Trophoblast cell (in vitro differentiated cells and primary cell): Measurements from ENCODE around the gene PAIP1.

ENCODE experiments used
- DNase-seq, 2 donors: peaks; one replicate each; pipeline ENCODE4 v3.0.0-alpha.2; 2016
- H2AFZ ChIP-seq: 2 replicates; pipeline ENCODE4 v1.6.1; 2013; ENCODE audit warnings: low read length, moderate library complexity, mild to moderate bottlenecking; ENCODE audit not compliant: insufficient read depth, poor library complexity
- H2AK5ac ChIP-seq: 2 replicates; pipeline ENCODE4 v1.6.1; 2013; ENCODE audit warnings: mild to moderate bottlenecking, low read length
- H2BK120ac ChIP-seq: 2 replicates; pipeline ENCODE4 v1.6.1; 2013; ENCODE audit warnings: low read length, mild to moderate bottlenecking, moderate library complexity; ENCODE audit not compliant: insufficient read depth, poor library complexity
- H2BK12ac ChIP-seq: 2 replicates; pipeline ENCODE4 v1.6.1; 2013; ENCODE audit warnings: mild to moderate bottlenecking, low read length, moderate library complexity
- H2BK5ac ChIP-seq: 2 replicates; pipeline ENCODE4 v1.6.1; 2013; ENCODE audit warnings: low read length, low read depth, moderate library complexity, mild to moderate bottlenecking; ENCODE audit not compliant: poor library complexity
- H3K14ac ChIP-seq: 2 replicates; pipeline ENCODE4 v1.6.1; 2013; ENCODE audit warnings: mild to moderate bottlenecking, low read length
- H3K18ac ChIP-seq: 2 replicates; pipeline ENCODE4 v1.6.1; 2013; ENCODE audit warnings: mild to moderate bottlenecking, low read length
- H3K23ac ChIP-seq: 2 replicates; pipeline ENCODE4 v1.6.1; 2013; ENCODE audit warnings: low read length
- H3K27ac ChIP-seq: 2 replicates; pipeline ENCODE4 v1.5.1; 2013; ENCODE audit warnings: low read depth, mild to moderate bottlenecking, inconsistent platforms, low read length, moderate library complexity
- H3K27me3 ChIP-seq: 2 replicates; pipeline ENCODE4 v1.6.1; 2013; ENCODE audit warnings: inconsistent platforms, mild to moderate bottlenecking, low read length, moderate library complexity; ENCODE audit not compliant: insufficient read depth
- H3K36me3 ChIP-seq, 2 experiments: 1 replicate in 1 of 2; 2 replicates in 1 of 2; pipeline ENCODE4 v1.6.1; 2013; ENCODE audit warnings: low read length in 2 of 2, mild to moderate bottlenecking in 2 of 2, moderate library complexity in 1 of 2; ENCODE audit not compliant: insufficient read depth in 2 of 2, control insufficient read depth in 1 of 2
- H3K4ac ChIP-seq: 2 replicates; pipeline ENCODE4 v1.6.1; 2013; ENCODE audit warnings: low read depth, mild to moderate bottlenecking, low read length, moderate library complexity
- H3K4me1 ChIP-seq, 2 experiments: 1 replicate in 1 of 2; 2 replicates in 1 of 2; pipeline ENCODE4 v1.6.1; 2013; ENCODE audit warnings: low read length in 2 of 2, mild to moderate bottlenecking in 2 of 2, moderate library complexity in 1 of 2; ENCODE audit not compliant: insufficient read depth in 2 of 2, control insufficient read depth in 1 of 2
- H3K4me2 ChIP-seq: 2 replicates; pipeline ENCODE4 v1.6.1; 2013; ENCODE audit warnings: inconsistent platforms, mild to moderate bottlenecking, low read length, moderate library complexity
- H3K4me3 ChIP-seq: 2 replicates; pipeline ENCODE4 v1.5.1; 2013; ENCODE audit warnings: mild to moderate bottlenecking, low read depth, low read length, inconsistent platforms
- H3K79me1 ChIP-seq: one replicate; pipeline ENCODE4 v1.6.1; 2013; ENCODE audit warnings: low read length
- H3K79me2 ChIP-seq: 2 replicates; pipeline ENCODE4 v1.6.1; 2013; ENCODE audit warnings: low read length, mild to moderate bottlenecking; ENCODE audit not compliant: control insufficient read depth, insufficient read depth, poor library complexity
- H3K9ac ChIP-seq: 2 replicates; pipeline ENCODE4 v1.6.1; 2013; ENCODE audit warnings: mild to moderate bottlenecking, low read length
- H3K9me3 ChIP-seq: 2 replicates; pipeline ENCODE4 v1.6.1; 2013; ENCODE audit warnings: low read depth, mild to moderate bottlenecking, control low read depth, inconsistent platforms, low read length; ENCODE audit not compliant: insufficient read depth
- H4K12ac ChIP-seq: 2 replicates; pipeline ENCODE4 v1.6.1; 2013; ENCODE audit warnings: low read depth, mild to moderate bottlenecking, low read length, moderate library complexity
- H4K8ac ChIP-seq: 2 replicates; pipeline ENCODE4 v1.6.1; 2013; ENCODE audit warnings: low read depth, mild to moderate bottlenecking, low read length, moderate library complexity
- H4K91ac ChIP-seq: one replicate; pipeline ENCODE4 v1.6.1; 2013; ENCODE audit warnings: low read depth, mild to moderate bottlenecking, low read length, moderate library complexity
- WGBS: extraction: QIAGEN DNeasy Blood & Tissue Kit; methylation state at CpG from one replicate; pipeline ENCODE4 v1.1.7; 2013; ENCODE audit warnings: missing lambda C conversion rate; ENCODE audit not compliant: insufficient read length, insufficient coverage; ENCODE audit errors: extremely low coverage; 5-methylcytosine and 5-hydroxymethylcytosine counted together

Gene PAIP1

DNA sequence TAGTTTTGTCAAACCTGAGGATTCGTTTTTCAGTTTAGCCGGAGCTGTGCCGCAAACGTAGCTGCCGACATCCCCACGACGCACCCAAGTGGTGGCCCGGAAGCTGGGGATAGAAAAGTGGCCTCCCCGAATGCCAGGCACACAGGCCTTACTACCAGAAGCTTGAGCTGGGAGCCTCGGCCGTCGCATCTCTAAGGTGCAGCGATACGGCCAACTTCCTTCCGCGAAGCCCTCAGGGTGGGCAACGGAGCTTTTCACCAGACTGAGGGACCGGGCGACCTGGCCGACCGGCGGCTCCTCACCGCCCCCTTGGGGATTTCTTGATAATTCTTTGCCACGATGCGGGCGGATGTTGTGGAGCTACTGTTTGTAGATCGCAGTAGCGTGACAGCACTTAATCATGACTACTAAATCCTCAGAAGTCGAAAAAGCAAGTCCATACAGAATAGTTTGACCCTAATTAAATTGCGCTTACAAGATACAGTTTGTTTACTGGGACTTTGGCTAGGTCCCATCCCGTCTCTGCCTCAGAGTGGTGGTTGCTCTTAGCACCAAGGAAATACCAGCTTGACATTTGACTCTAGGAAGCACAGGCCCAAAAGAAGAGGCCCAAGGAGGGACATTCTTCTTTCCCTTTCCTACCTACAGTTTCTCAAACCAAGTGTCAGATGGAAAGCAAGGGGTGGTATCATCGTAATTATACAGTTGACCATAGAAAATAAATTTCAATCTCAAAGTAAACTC is 72.6 kb downstream of the PAIP1 start:
- peak overlapping the region; percentile 71 for H3K4me3 ChIP-seq
- peak overlapping the region; percentile 57 for H2BK5ac ChIP-seq
- H4K8ac ChIP-seq, result peak overlapping the region; percentile 92
- peaks cover 0 to 2% of the 10 kb centered on the region in 2 experiments for H3K36me3 ChIP-seq
- H3K18ac ChIP-seq, result peak overlapping the region; percentile 39
- peak overlapping the region; percentile 70 for H4K91ac ChIP-seq
- DNase-seq, result peak; percentile 91 to 96
- H2BK120ac ChIP-seq, result peak overlapping the region; percentile 2
- H3K14ac ChIP-seq, result peak overlapping the region; percentile 67
- H2AK5ac ChIP-seq, result no peak overlapping the region
- peak overlapping the region; percentile 48 for H3K27ac ChIP-seq
- H2AFZ ChIP-seq, result peak overlapping the region; percentile 68
- H3K79me2 ChIP-seq, result peaks cover 5% of the 10 kb centered on the region
- H3K9me3 ChIP-seq, result no peaks in the 10 kb centered on the region
- H3K4ac ChIP-seq, result peak overlapping the region; percentile 19
- peak overlapping the region; percentile 29 for H3K9ac ChIP-seq
- no peak overlapping the region for H2BK12ac ChIP-seq
- peaks cover 0 to 3% of the 10 kb centered on the region in 2 experiments for H3K4me1 ChIP-seq
- no peaks in the 10 kb centered on the region for H3K27me3 ChIP-seq
- no peak overlapping the region for H3K23ac ChIP-seq
- H4K12ac ChIP-seq, result peak overlapping the region; percentile 83
- H3K4me2 ChIP-seq, result peak overlapping the region; percentile 54
- H3K79me1 ChIP-seq, result peaks cover 9% of the 10 kb centered on the region
- no CpG with 5 or more reads among the region's 32 CpGs for WGBS

DNA sequence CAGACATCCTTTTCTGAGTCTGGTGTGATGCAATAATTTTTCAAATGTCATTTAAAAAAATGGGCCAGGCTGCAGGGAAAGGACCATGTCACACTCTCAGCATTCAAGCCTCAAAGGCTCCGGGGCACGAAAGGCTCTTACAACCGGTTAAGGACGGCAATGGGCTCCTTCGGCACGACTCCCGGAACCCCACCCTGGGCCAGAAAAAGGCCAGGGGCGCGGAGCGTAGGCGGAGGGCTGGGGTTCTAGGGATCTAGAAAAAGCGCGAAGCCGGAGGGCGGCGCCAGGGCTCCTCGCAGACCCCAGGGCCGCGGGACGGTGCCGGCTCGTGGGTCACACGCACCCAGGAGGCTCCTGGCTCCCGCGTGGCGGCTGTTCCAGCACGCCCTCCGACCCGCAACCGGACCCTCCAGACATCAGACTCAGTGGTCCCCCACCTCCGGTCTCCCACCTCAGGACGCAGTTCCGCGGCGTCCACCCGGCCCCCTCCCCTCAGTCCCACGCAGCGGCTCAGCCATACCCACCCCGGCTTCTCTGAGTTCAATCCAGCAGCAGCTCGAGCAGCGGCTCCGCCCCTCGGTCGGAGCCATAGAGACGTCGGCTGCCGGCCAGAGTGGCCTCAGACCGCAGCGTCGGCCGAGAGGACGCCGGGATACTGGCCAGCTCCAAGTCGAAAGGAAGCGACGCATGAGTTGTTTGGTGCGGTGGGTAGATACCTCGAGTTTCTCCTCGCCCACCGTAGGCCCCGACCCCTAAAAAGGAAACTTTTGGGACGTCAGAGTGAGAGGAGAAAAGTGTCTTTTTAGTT is 73.4 kb downstream of the PAIP1 start, which contains the start of gene TMEM267:
TSS of gene TMEM267 (minus strand) at position 568 of the 808 bp plus-strand sequence. CDS start 29,896 bp downstream, outside the sequence.
- no CpG with 5 or more reads among the region's 62 CpGs for WGBS

DNA sequence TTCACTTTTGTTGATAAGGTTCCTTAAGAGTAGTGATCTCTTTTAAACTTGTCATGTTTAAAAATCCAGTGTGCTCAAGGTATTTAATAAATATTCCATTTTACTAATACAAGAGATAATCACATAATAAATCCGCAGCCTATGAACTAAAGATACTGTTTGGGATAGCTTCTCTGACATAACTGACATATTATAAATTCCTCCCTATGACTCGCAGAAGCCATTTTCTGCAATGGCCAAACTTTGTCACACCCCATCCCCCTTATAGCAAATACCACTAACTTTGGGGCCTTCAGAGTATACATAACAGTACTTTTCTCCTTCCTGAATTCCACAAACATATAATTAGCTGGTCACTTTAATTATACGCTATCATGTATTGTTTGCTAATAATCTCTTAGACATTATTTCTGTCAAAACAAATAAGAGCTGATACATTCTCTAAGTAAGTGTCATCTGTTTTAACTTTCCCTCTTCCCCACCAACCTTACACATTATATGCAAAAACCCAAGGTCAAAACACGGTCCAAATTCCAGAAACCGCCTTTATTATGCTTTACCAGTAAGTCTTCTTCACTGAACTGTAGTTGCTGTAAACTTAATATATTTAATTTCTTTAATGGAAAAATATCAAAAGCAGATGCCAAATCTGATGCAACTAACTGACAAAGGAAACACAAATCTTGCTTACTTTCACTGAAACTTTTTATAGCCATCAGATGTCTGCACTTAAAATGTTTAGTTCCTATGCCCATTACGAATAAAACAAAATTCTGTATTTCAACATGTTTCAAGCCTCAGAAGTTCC is 74.2 kb downstream of the PAIP1 start:
- H3K79me1 ChIP-seq, result peaks cover 9% of the 10 kb centered on the region
- H3K9ac ChIP-seq, result peak overlapping the region; percentile 63
- peak in 1 of 2 donors; percentile 22 for DNase-seq
- H2BK5ac ChIP-seq, result no peak overlapping the region
- H4K91ac ChIP-seq, result no peak overlapping the region
- H3K36me3 ChIP-seq, result peaks cover 0 to 2% of the 10 kb centered on the region in 2 experiments
- H3K4me1 ChIP-seq, result peaks cover 0 to 3% of the 10 kb centered on the region in 2 experiments
- H3K4me3 ChIP-seq, result no peak overlapping the region
- no peak overlapping the region for H3K23ac ChIP-seq
- H3K4me2 ChIP-seq, result peak overlapping the region; percentile 84
- H2BK120ac ChIP-seq, result no peak overlapping the region
- no peaks in the 10 kb centered on the region for H3K9me3 ChIP-seq
- H3K27ac ChIP-seq, result no peak overlapping the region
- H3K14ac ChIP-seq, result no peak overlapping the region
- no CpG with 5 or more reads among the region's 6 CpGs for WGBS
- no peak overlapping the region for H2BK12ac ChIP-seq
- no peak overlapping the region for H3K18ac ChIP-seq
- peaks cover 5% of the 10 kb centered on the region for H3K79me2 ChIP-seq
- H3K27me3 ChIP-seq, result no peaks in the 10 kb centered on the region
- H4K8ac ChIP-seq, result no peak overlapping the region
- no peak overlapping the region for H2AFZ ChIP-seq
- H2AK5ac ChIP-seq, result no peak overlapping the region
- H3K4ac ChIP-seq, result no peak overlapping the region
- H4K12ac ChIP-seq, result no peak overlapping the region

More for the DNA sequence above, 73.4 kb downstream of the PAIP1 start, which contains the start of gene TMEM267:
- Histone ChIP-seq H2AK5ac (no peak within 1 kb of the TSS), H3K9ac (peak within 1 kb of the TSS; percentile 63), H3K4me3 (peak within 1 kb of the TSS; percentile 83), H3K4me1 (peaks cover 0 to 3% of the 10 kb centered on the region in 2 experiments), H3K18ac (peak within 1 kb of the TSS; percentile 99), H3K27me3 (no peaks in the 10 kb centered on the region), H2BK12ac (no peak within 1 kb of the TSS), H2BK5ac (peak within 1 kb of the TSS; percentile 94), H4K12ac (peak within 1 kb of the TSS; percentile 100), H3K23ac (no peak within 1 kb of the TSS), H2AFZ (peak within 1 kb of the TSS; percentile 96), H4K91ac (peak within 1 kb of the TSS; percentile 90), H3K79me2 (peaks cover 5% of the 10 kb centered on the region), H4K8ac (peak within 1 kb of the TSS; percentile 96), H3K4ac (peak within 1 kb of the TSS; percentile 26), H3K4me2 (peak within 1 kb of the TSS; percentile 84), H3K36me3 (peaks cover 0 to 2% of the 10 kb centered on the region in 2 experiments), H2BK120ac (peak within 1 kb of the TSS; percentile 96), H3K9me3 (no peaks in the 10 kb centered on the region), H3K27ac (peak within 1 kb of the TSS; percentile 81), H3K14ac (peak within 1 kb of the TSS; percentile 93), H3K79me1 (peaks cover 9% of the 10 kb centered on the region)
- DNase-seq, result peak; percentile 93 to 94
